Measurements from ENCODE around the gene ITGA6.

- TF ChIP-seq POLR2AphosphoS5 (IDR thresholded peaks at IDR 0.05; ENCODE audit: borderline replicate concordance, low read depth, low read length) (no peak), EZH2 (IDR thresholded peaks at IDR 0.05) (no peak), FOXP2 (optimal IDR thresholded peaks at IDR 0.05; ENCODE audit: control extremely low read depth, extremely low read length, insufficient read depth) (no peak)
Observed at GRCh38 chr2:172456002-172456401, 28.6 kb downstream of the ITGA6 start.

Measured in SK-N-MC (cell line).